Glutamatergic neuron (in vitro differentiated cells): Measurements from ENCODE around the gene RHBDL2. TPM values are rescaled to one million over a fixed set of nuclear protein-coding genes. Genes with fewer than 3 reads are reported as not detected.

Experiments
- DNase-seq: peaks from one replicate; pipeline ENCODE4 v3.0.0; 2022
- H3K27ac Mint-ChIP-seq: one replicate; pipeline ENCODE4 v1.8.0; 2020; ENCODE audit warnings: mild to moderate bottlenecking, mixed read lengths, inconsistent platforms; ENCODE audit not compliant: unreplicated experiment
- H3K27me3 Mint-ChIP-seq: one replicate; pipeline ENCODE4 v1.8.0; 2020; ENCODE audit warnings: mild to moderate bottlenecking, moderate library complexity, mixed read lengths, inconsistent platforms; ENCODE audit not compliant: unreplicated experiment
- H3K36me3 Mint-ChIP-seq: one replicate; pipeline ENCODE4 v1.8.0; 2020; ENCODE audit warnings: mild to moderate bottlenecking, mixed read lengths, inconsistent platforms; ENCODE audit not compliant: unreplicated experiment
- H3K4me1 Mint-ChIP-seq: one replicate; pipeline ENCODE4 v1.8.0; 2020; ENCODE audit warnings: mild to moderate bottlenecking, low read depth, mixed read lengths, inconsistent platforms; ENCODE audit not compliant: unreplicated experiment
- H3K4me3 Mint-ChIP-seq: one replicate; pipeline ENCODE4 v1.8.0; 2020; ENCODE audit warnings: mild to moderate bottlenecking, mixed read lengths, inconsistent platforms; ENCODE audit not compliant: unreplicated experiment
- H3K9me3 Mint-ChIP-seq: one replicate; pipeline ENCODE4 v1.8.0; 2020; ENCODE audit warnings: mild to moderate bottlenecking, moderate library complexity, mixed read lengths, inconsistent platforms; ENCODE audit not compliant: unreplicated experiment
- CTCF ChIP-seq: fragments of 200-600 bp; sonication (generic); IDR thresholded peaks from one replicate; pipeline ENCODE4 v1.5.0; 2021; ENCODE audit not compliant: partially characterized antibody, unreplicated experiment
- total RNA-seq: library from RNA; stranded (reverse); fragmentation: NEBNext Ultra II Directional; extraction: Animal tissue kit (Norgen Biotek cat#: 25700); gene quantifications from one replicate; pipeline ENCODE4 v1.2.1, GENCODE V29; 2021; ENCODE audit not compliant: unreplicated experiment

The RHBDL2 gene
- total RNA-seq, 1 donor from 2014 or later, result not detected

- peak; percentile 40 for DNase-seq
- Mint-ChIP-seq H3K4me3 (peak overlapping the region; percentile 30), H3K27ac (no peak overlapping the region), H3K4me1 (no peaks in the 10 kb centered on the region), H3K9me3 (no peaks in the 10 kb centered on the region), H3K27me3 (no peaks in the 10 kb centered on the region), H3K36me3 (peaks cover 5% of the 10 kb centered on the region)
- no peak for TF ChIP-seq CTCF
Measured at GRCh38 chr1:38908821-38909220, 32.8 kb downstream of the RHBDL2 start.

DNA sequence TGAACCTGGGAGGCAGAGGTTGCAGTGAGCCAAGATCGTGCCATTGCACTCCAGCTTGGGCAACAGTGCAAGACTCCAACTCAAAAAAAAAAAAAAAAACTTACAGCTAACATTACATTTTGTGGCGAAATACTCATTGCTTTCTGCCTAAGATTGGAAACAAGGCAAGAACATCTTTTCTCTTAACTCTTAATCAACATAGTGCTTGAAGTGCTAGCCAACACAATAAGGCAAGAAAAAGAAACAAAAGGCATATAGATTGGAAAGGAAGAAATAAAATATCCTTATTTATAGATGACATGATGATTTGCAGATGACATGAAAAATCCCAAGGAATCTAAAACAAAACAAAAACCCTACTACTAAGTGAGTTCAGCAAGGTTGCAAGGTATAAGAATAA is 35.6 kb downstream of the RHBDL2 start:
- H3K27me3 Mint-ChIP-seq, result no peaks in the 10 kb centered on the region
- no peak overlapping the region for H3K4me3 Mint-ChIP-seq
- H3K4me1 Mint-ChIP-seq, result no peaks in the 10 kb centered on the region
- H3K36me3 Mint-ChIP-seq, result peaks cover 5% of the 10 kb centered on the region
- DNase-seq, result no peak
- no peak for TF ChIP-seq CTCF
- no peaks in the 10 kb centered on the region for H3K9me3 Mint-ChIP-seq
- no peak overlapping the region for H3K27ac Mint-ChIP-seq

DNA sequence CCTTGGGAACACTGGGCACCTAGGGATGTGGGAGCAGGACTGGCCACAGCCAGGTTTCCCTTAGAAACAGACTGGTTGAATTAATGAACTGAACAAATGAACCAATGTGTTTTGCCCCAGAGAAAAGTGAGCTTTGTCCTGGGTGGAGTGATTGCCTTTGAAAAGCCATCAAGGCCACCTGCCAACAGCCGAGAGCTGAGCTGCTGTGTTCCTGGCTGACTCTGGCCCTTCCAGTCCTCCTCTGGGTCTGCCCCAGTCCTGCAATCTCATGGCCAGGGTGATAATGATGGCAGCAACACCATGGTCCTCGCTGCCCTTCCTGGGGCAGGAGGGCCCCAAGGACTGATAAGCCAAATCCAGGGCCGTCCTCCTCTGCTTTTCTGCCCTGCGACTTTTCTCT is 42.1 kb downstream of the RHBDL2 start:
- Mint-ChIP-seq H3K4me1 (no peaks in the 10 kb centered on the region), H3K36me3 (no peaks in the 10 kb centered on the region), H3K27me3 (peaks cover 2% of the 10 kb centered on the region), H3K27ac (no peak overlapping the region), H3K9me3 (no peaks in the 10 kb centered on the region), H3K4me3 (no peak overlapping the region)
- TF ChIP-seq CTCF, result no peak
- no peak for DNase-seq

DNA sequence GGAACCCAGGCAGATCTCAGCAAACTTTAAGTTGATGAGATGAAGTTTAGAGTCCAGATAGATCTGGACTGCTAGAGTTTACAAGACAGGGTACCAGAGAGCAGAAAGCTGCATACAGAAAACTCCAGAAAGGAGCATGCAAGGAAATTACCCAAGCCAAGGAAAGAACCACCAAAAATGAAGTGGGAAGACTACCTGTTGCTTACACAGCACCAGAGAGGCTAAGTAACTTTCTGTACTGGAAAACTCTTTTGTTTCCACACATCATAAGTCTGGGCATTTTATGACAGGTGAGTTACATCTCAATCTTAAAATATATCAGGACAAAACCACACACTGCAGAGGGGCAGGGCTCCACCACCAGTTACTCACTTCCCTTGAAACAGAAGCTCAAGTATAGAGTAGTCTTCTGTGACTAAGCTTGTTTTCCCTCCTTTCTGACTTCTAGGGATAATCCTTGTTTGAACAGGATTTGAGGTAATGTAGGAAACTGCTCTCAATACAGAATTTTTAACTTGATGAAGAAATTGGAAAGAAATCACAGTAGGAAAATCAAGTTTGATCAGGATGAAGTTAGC is 42.9 kb downstream of the RHBDL2 start:
- TF ChIP-seq CTCF, result no peak
- H3K27ac Mint-ChIP-seq, result no peak overlapping the region
- no peak for DNase-seq
- no peak overlapping the region for H3K4me3 Mint-ChIP-seq
- H3K36me3 Mint-ChIP-seq, result no peaks in the 10 kb centered on the region
- H3K4me1 Mint-ChIP-seq, result no peaks in the 10 kb centered on the region
- no peaks in the 10 kb centered on the region for H3K9me3 Mint-ChIP-seq
- peaks cover 2% of the 10 kb centered on the region for H3K27me3 Mint-ChIP-seq

GRCh38 chr1:38896169-38896568 is 45.5 kb downstream of the RHBDL2 start:
- no peak for DNase-seq
- no peak overlapping the region for H3K27ac Mint-ChIP-seq
- no peaks in the 10 kb centered on the region for H3K9me3 Mint-ChIP-seq
- no peak overlapping the region for H3K4me3 Mint-ChIP-seq
- TF ChIP-seq CTCF, result no peak
- H3K36me3 Mint-ChIP-seq, result no peaks in the 10 kb centered on the region
- H3K4me1 Mint-ChIP-seq, result no peaks in the 10 kb centered on the region
- peaks cover 2% of the 10 kb centered on the region for H3K27me3 Mint-ChIP-seq
